ENCODE results near the gene PARD3.

PARD3 gene

DNA sequence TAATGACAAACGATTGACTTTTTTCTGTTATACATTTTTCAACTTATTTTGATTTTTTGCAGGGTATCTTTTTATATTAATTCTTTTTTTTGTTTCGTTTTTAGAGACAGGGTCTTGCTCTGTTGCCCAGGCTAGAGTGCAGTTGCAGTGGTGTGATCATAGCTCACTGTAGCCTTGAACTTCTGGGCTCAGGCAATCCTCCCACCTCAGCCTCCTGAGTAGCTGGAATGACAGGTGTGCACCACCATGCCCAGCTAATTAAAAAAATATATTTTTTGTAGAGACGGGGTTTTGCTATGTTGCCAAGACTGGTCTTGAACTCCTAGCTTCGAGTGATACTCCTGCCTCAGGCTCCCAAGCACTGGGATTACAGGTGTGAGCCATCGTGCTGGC lies 601.3 kb downstream of the PARD3 start:
- DNase-seq (ENCODE audit: low read depth): no peak

DNA sequence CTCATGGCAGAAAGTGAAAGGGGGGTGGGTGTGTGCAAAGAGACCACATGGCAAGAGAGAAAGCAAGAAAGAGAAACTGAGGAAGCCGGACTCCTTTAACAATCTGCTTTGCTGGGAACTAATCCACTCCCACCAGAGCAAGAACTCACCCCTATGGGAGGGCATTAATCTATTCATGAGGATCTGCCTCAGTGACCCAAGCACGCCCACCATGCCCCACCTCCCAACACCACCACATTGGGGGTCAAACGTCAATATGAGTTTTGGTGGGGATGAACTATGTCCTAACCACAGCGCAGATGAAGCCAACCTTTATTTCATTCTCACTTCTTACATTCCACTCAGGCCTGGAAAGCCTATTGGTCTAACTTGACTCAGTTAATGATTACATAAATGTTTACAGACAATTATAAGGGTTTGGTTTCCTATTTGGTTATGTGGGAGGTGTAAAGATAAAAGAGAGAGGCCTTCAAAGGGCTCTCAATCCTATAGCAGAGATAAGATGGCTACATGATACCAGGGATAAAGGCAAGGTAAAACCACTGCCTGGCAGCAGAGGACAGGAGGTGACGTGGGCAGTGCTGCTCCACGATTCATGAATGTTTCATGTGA lies 601.8 kb downstream of the PARD3 start:
- DNase-seq (ENCODE audit: low read depth): no peak

DNA sequence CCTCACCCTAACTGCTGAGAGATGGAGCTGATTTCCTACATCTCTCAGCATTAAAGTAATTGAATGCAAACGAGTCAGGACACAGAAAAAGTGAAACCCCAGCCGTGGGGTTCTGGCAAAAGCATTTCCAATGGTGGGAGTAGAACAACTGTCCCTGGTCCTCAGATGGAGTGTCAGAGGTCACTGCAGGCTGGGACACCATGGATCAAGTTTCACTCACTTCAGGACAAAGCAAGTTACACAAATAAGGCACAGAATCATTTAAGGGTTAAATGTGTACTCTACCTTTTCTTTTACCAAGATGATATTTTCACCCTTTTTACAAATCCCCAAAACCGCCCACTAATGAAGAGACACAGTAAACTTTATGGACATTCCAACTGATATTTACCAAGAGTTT lies 607.8 kb downstream of the PARD3 start:
- DNase-seq (ENCODE audit: low read depth): no peak

DNA sequence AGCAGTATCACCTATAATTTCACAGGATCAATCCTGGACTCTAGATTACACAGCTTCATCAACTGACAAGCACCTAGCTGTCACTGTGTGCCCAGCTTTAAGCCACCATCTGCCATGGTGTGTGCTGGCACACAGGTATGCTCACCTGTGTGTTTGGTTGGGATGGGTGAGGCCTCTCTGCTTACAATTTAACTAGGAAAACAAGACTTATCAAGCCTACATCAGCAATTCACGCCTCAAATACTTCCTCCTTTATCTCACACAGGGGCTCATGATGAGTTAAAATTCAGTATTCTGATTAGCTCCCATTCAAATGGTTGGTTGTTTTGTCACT lies 608.2 kb downstream of the PARD3 start:
- DNase-seq (ENCODE audit: low read depth): no peak

DNA sequence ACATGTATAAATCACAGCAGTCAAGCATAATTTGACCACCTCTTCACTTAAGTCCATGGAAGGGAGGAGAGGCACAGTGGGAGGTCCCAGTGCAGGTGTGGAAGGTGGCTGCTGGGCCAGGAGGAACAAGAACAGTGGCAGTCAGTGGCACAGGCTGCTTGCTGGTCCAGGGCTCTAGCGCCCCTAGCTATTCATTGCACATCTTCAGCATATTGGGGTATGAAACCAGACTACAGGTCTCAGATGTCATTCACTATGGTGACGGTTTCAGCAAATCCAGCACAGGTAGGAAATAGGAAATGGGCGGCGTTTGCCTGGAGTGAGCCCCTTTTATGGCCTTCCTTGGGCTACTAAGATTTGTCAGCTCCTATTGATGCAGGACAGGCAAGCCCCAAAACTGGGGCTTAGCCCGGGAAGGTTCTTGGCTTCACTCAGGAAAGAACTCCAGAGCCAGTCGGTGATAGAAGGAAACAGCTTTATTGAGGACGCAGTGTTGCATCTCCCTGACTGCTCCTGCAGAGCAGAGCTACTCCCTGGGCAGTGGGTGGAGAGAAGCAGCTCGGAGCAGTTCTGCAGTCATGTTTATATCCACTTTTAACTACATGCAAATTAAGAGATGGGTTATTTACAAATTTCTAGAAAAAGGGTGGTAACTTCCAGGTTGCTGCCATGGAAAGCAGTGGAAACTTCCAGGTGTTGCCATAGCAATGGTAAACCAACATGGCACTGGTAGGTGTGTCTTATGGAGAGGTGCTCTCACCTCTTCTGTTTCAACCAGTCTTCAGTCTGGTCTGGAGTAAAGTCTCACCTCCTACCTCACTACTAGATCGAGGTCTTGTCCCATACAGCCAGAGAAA lies 608.8 kb downstream of the PARD3 start:
- no peak for DNase-seq (ENCODE audit: low read depth)

DNA sequence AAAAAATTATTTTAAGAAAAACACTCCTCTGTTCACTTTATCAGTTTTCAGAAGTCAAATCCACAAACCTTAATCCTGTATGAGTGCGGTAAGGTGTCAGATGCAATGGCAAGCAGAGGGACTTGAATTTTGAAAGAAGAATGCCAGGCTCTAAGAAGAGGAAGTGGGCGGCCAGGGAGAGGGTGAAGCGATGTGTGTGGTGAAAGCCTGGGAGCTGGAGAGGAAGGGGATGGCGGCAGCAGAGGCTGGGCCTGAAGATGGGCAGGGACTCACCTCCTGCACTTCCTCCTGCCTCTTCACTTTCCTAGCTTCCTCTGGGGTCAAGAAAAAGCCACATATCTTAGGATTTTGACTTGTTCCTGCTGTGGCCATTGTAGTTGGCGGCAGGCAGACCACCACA lies 609.6 kb downstream of the PARD3 start:
- DNase-seq (ENCODE audit: low read depth): no peak

DNA sequence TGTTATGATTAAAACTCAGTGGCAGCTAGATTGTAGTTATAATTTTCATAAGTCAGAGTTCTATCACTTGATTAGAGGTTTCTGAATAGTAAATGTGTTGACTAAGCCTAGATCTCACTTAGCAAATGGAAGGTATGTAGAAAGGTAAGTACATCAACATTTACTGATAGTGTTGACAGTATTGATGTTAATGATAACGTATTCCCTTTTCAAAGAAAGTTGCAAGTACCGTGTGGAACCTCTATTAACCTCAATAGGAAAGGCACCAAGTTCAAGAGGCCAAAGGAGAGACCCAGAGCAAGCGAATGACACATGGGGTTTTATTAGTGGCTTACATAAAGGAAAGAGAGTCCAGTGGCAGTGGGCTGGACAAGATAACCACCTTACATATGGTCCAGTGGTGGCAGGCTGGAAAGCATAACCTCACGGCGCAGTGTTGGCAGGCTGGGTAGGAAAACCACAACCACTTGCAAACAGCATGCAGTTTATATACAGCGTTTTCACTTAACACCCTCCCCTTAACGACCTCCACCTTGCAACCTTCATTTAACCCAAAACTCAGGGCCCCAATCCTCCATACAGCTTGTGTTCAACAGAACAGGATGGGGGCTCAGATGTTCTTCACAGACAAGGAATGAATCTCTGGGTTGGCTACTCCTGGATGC lies 611.0 kb downstream of the PARD3 start:
- DNase-seq (ENCODE audit: low read depth): no peak

DNA sequence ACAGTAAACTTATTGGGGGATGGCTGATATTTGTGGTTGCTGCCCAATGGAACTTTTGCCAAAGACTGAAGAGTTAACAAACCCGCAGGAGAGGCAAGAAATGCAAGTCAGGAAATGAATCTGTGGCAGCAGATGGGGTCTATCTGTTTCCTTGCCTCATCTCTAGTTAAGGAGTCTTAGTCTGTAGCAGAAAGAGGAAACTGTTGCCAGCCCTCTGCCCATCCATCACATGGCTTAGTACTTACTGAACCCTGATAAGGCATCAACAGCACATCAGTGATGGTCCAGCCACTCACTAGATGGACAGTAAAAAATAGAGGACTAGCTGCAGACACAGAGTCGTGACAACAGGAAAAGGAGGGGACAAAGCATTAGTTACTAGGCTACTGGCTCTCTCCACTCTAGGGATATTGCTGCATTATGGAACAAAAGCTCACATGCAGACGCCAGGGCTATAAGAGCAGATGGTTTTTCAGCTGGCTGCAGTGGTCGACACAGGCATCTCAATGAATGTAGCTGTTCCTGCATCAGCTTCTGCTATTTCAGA lies 614.7 kb downstream of the PARD3 start:
- no peak for DNase-seq (ENCODE audit: low read depth)

DNA sequence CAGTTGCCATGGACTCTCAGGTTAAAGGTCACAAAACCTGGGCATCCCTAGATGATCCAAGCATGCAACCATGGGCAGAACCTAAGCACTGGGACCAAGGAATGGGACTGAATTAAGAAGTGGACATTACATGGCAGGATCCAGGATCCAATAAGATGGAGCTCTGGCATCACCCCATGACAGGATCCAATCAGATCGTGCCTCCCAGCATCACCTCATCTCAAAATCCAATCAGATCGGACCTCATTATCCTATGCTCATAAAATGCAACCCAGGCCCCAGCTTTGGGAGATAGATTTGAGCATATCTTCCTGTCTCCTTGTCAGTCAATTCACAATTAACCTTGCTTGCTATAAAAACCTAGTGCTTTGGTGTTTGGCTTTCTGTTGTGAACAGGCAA lies 616.1 kb downstream of the PARD3 start:
- DNase-seq (ENCODE audit: low read depth): no peak

DNA sequence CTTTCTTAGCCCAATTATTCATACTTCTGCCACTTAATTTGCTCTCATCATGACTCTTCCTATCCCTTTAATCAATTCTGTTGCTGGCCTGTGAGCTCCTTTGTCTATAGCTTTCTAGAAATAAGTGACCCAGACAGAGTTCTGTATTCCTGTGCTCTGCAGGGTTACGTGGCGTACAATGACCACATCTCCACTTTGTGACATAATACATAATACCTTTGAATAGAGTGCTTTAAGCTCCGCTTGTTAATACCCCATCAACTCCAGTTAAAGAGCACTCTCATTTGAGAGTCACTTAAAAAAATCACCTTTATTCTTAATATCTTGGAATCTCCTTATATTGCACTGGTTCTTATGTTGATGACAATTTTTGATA lies 619.0 kb downstream of the PARD3 start:
- DNase-seq (ENCODE audit: low read depth): no peak

DNA sequence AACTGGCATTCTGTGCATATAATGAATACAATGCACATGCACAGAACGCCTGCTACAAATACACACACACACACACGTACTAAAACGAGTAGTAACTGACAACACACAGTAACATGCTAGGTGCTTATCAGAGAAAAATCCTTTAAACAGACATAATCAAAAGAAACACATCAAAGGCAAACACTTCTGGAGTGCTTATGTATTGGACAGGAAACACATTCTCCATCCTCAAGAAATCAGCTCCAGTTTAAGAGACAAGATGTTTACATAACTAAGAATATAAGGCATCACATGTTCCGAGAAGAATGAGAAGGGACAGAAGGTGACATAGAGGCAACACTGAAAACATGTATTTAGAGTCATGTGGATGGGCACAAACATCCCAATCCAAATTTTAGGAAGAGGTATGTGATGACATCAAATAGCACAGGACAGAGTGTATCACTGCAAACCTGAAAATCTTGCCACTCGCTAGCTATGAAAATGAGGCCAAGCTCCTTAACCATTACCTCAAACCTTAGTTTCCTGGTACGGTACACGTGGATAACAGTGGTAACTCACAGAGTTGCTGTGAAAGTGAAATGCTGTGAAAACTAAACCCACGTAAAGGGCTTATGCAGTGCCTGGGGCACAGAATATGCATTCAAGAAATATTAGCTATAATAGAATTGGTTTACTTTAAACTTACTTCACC lies 619.6 kb downstream of the PARD3 start:
- no peak for DNase-seq (ENCODE audit: low read depth)

DNA sequence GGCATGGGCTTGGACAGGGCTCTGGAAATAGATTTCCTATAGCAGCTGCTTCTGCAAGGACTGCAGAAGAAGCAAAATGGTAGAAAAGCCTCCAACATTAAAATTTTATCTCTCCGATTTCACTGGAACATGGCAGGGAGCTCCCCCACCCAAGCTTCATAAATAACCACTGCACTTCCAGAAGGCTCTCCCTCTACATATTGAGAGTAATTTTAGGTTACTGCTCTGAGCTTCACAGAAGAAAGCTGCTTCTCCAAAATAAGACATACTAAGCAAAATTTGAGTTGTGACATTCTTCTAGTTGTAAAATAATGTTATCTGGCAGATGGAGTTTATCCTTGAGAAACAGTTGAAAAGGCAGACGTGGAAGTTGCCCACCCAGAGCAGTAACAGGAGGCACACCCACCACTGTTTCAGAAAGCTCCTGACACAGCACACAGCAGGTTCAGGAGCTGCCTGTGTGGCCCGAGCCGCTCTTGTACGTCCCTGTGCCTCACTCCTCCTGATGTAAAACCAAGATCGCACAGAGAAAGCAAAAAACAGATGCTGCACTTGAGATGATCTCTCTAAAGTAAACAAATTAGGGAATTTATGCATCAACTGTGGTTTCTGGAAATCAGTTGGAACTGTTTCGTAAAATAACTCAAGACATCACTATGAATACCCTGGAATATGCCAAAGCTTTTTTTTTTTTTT lies 621.0 kb downstream of the PARD3 start:
- no peak for DNase-seq (ENCODE audit: low read depth)

DNA sequence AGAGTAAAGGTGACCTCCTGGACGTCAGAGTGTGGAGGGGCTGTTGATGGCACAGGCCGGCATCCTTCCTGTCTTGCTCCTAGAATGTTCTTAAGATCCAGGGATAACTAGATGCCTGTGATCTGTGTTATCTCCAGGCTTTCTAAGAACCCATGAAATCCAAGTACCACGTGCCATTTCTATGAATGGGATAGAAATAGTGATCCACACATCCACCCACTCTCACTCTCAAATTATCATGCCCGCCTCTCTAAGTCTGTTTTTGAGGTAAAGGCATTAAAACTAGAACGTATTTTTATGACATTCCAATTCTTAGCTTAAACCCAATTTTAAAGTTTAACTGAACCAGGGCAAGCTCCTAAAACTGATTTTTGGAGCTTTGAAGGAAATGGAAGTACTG lies 622.5 kb downstream of the PARD3 start:
- DNase-seq (ENCODE audit: low read depth): no peak

DNA sequence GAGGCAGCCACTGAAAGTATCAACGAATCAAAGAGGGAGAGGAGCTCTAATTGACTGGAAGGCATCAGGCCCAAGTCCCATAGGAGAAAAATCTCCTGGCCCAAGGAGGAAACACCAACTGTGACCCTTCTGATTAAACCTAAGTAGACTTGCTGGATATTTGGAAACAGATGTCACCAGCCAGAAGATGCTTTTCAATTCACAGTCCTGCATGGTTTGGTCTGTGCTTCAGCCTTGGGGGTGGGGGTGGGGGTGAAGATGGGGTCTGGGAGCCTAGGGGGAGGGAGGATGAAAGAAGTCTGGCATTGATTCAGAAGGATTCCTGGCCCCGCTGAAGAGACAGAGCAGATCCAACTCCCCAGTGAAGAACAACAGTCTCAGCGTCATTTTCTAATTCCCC lies 623.7 kb downstream of the PARD3 start:
- DNase-seq (ENCODE audit: low read depth): no peak

DNA sequence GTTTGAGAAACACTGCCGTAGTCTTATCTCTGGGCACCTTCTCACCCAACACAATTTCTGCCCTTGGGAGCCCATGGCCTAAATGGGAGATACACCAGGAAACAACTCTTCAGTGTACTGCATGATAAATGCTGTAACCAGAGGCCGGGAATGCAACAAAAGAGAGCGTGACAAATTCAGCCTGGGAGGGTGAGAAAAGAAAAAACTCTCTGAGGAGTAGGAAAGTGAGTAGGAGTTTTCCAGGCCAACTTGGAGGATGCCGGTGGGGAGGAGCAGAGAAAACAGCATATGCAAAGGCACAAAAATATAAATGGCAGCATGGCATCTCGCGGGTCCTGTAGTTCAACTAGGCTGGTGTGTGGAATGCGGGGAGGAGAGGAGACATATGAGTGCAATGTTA lies 624.5 kb downstream of the PARD3 start:
- DNase-seq (ENCODE audit: low read depth): no peak

DNA sequence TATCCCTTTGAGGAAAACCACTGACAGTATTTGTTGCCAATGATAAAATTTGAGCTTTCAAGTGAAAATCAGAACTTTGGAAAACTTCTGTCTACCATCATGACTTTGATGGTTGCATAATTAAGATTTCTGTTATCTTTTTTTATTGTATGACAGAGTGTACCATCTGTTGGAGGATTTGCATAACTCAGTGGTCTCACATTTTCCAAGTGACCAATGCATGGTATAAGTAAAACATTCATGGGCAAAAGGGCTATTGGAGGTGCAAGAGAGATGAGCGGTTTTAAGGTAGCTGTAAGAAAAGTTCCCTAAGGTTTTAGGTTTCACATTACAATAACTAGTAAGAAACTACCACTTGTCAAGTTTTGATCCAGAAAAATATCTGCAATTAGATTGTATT lies 625.3 kb downstream of the PARD3 start:
- DNase-seq (ENCODE audit: low read depth): no peak

DNA sequence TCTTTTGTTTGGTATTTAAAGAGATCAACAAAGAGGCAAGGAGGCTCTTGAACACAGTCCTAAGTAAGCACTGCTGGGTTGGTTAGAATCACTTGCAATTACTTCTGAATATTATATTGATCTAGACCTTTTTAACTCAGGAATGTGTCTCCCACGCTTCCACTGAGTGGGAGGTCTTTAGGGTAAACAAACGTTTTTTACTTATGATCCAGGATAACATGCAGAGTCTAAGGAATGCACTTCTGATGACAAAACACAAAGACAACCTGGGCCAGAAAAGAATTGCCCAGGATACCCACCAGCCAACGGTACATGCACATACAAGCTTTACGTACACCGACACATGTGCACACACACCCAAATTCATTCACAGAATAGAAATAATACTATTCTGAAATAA lies 626.9 kb downstream of the PARD3 start:
- no peak for DNase-seq (ENCODE audit: low read depth)

DNA sequence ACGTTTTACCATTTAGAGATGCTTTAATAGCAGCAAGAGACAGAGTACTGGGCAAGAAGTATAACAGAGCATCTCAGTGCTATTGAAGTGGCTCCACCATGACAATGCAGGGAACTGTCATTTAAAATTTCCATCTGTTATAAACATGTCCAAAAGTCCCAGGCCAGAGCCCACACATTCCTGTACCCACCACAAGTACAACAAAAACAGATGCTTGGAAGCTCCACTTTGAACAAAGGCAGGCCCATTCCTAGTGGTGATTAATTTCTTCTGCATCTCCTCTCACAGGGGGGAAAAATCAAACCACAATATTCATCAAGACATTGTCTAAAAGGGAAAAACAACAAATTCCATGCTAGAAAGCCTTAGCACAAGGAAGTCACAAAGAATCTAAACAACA lies 627.9 kb downstream of the PARD3 start:
- DNase-seq (ENCODE audit: low read depth): no peak

DNA sequence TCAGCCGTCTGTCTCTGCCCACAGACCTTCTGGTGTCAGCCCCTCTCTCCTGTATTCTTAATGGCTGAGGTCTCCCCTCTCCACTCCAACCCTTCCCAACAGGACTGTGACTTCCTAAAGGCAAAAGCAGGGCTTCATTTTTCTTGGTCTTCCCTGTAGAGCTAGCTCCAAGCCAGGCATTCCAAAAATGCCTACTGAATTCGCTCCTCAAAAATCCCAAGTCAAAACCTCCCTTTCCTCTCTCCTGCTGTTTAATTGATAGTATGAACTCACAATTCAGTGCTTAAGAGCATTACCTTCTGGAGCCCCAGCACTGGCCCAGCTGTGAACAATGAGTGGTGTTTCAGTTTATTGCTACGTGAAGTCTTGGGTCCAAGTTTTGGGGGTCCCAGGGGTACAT lies 628.4 kb downstream of the PARD3 start:
- no peak for DNase-seq (ENCODE audit: low read depth)

DNA sequence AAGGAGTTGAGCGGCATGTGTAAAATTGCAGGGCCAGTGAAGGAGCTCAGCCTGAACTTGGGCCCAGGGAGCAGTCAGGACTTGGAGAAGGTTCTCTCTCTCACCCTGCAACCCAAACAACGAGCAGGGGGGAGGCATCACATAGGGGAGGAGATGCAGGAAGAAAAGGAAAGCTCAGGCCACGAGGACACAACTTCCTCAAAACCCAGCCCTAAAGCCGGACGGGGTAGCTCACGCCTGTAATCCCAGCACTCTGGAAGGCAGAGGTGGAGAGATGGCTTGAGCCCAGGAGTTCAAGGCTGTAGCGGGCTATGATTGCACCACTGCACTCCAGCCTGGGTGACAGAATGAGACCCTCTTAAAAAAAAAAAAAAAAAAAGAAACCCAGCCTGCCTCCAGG lies 629.1 kb downstream of the PARD3 start:
- DNase-seq (ENCODE audit: low read depth): no peak

DNA sequence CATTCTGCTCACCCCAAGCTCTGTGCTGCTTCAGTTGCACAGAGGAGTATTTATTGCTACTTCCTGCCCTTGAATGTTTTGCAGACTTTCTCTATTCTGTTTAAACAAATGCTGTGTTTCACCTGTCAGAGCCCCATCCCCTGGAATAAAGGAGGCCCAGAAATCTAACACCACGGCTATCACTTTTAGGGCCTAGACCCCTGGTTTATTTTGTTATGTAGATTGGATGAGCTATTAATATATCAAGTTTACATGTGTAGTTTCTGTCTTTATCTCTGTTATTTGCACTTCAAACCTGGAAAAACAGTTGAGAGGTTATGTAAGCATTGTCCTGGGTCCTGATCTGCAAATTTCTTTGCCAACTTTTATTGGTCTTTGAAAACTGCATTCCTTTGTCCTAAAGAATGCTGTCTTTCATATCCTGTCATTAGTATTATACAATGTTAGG lies 630.1 kb downstream of the PARD3 start:
- no peak for DNase-seq (ENCODE audit: low read depth)

DNA sequence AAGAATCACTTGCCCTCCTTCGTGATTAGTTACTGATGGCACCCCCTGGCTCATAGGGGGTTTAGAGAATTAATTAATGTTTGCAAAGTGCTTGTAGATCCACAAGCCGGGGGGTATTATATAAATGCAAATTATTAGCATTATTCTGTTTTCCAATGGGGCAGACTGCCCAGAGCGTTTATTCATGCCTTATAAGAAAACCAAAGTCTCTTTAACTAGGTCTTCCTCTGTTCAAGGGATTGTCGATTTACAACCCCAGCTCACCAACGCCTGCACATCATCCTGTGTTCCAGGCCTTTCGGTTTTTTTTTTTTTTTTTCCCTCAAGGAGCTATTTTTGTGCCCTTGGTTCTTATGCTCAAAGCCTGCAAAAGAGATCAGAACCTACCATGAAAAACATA lies 630.7 kb downstream of the PARD3 start:
- no peak for DNase-seq (ENCODE audit: low read depth)

Measured in activated T-helper 9 cell treated with anti-CD3 and anti-CD28 coated beads, Interleukin-2, amount 50 U/mL, for 16 hours (primary cell).